HL-60 (cell line): ENCODE measurements around the gene SNAP91.

ENCODE experiments used
- DNase-seq, 2 experiments: peaks; one replicate each; pipeline ENCODE4 v3.0.0-alpha.2; 2010 to 2020; ENCODE audit warnings: low read depth in 1 of 2, low spot score in 1 of 2
- H3K27ac ChIP-seq: fragments of 250-450 bp; sonication (Bioruptor Pico); replicated peaks from 2 replicates; pipeline ENCODE4 v1.5.1; 2020; ENCODE audit warnings: mild to moderate bottlenecking, moderate library complexity
- H3K27me3 ChIP-seq: fragments of 250-450 bp; sonication (Bioruptor Pico); 2 replicates; pipeline ENCODE4 v1.5.1; 2021; ENCODE audit warnings: mild to moderate bottlenecking, moderate library complexity; ENCODE audit not compliant: insufficient read depth, poor library complexity, severe bottlenecking
- H3K4me3 ChIP-seq: replicated peaks from 2 replicates; pipeline ENCODE4 v1.5.1; 2011; ENCODE audit warnings: mild to moderate bottlenecking, control low read depth, low read length; ENCODE audit not compliant: insufficient read depth
- CTCF ChIP-seq: IDR thresholded peaks from one replicate; pipeline ENCODE4 v1.5.1; 2011; ENCODE audit warnings: low read length, control low read depth, inconsistent platforms; ENCODE audit not compliant: insufficient read depth
- GABPA ChIP-seq: IDR thresholded peaks from 2 replicates; pipeline ENCODE4 v1.6.1; 2012; ENCODE audit warnings: low read depth
- POLR2AphosphoS5 ChIP-seq: IDR thresholded peaks from 2 replicates; pipeline ENCODE4 v1.6.1; 2012; ENCODE audit warnings: low read depth
- REST ChIP-seq: IDR thresholded peaks from 2 replicates; pipeline ENCODE4 v1.6.1; 2012; ENCODE audit warnings: low read depth; ENCODE audit not compliant: insufficient replicate concordance
- SPI1 ChIP-seq: IDR thresholded peaks from 2 replicates; pipeline ENCODE4 v1.6.1; 2012; ENCODE audit warnings: low read depth, mild to moderate bottlenecking, borderline replicate concordance

SNAP91 gene

GRCh38 chr6:83702077-83702476, 6.8 kb downstream of the SNAP91 start:
- no peak overlapping the region for H3K27ac ChIP-seq
- H3K4me3 ChIP-seq = no peak overlapping the region
- H3K27me3 ChIP-seq = peaks cover 17% of the 10 kb centered on the region
- TF ChIP-seq GABPA (no peak), REST (no peak), CTCF (no peak), POLR2AphosphoS5 (no peak), SPI1 (no peak)
- DNase-seq = no peak

DNA sequence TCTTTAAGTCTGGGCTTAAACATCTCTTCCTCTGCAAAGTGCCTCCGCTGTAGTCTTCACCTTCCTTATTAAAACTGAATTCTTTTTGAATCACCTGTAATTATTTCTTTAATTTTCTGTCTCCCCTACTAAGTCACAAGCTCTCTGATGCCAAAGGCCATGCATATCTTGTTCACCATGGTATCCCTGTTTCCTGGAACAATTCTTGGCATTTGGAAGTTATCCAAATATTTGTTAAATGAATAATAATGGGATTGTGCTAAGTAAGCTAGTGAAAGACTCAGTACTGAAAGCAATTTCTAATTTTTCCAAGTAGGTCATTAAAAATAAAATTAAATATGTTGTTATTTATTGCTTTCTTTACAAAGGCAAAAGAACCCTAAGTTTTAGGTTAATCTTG, 12.2 kb downstream of the SNAP91 start:
- no peak for DNase-seq
- TF ChIP-seq CTCF (no peak), POLR2AphosphoS5 (no peak), GABPA (no peak), SPI1 (no peak), REST (no peak)
- no peak overlapping the region for H3K4me3 ChIP-seq

DNA sequence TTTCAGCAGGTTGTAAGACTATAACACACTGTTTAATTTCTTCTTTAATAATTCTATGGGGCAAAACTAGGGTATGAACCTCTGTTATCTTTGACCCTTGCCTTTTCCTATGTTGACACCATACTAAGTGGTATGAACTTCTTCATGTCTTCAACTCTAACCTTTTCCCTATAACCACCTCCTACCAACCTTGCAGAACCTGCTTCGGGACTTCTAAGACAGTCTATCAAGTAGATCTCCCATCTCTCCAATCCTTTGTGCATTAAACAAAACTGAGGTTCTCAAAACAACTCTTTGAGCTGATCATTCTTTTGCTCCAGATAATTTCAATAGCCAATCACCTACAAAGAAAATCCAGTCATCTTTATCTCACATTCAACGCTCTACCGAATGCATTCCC, 23.4 kb downstream of the SNAP91 start:
- Histone ChIP-seq H3K4me3 (no peak overlapping the region), H3K27me3 (no peaks in the 10 kb centered on the region), H3K27ac (no peak overlapping the region)
- DNase-seq = no peak
- TF ChIP-seq CTCF (no peak), SPI1 (no peak), REST (no peak), POLR2AphosphoS5 (no peak), GABPA (no peak)

More for the DNA sequence above, 12.2 kb downstream of the SNAP91 start:
- H3K27ac ChIP-seq = no peak overlapping the region
- peaks cover 4% of the 10 kb centered on the region for H3K27me3 ChIP-seq
